Fibroblast of pulmonary artery (primary cell): Measurements from ENCODE around the gene TMTC1.

ENCODE experiments used
- DNase-seq: peaks from one replicate; pipeline ENCODE4 v3.0.0-alpha.2; 2010; ENCODE audit warnings: low read depth
- H3K4me3 ChIP-seq: replicated peaks from 2 replicates; pipeline ENCODE4 v1.5.1; 2011; ENCODE audit warnings: low read depth, mild to moderate bottlenecking, control low read depth, low read length, moderate library complexity
- CTCF ChIP-seq: IDR thresholded peaks from 2 replicates; pipeline ENCODE4 v1.5.1; 2011; ENCODE audit warnings: mild to moderate bottlenecking, control low read depth, low read length, inconsistent platforms; ENCODE audit errors: missing control alignments

Gene TMTC1

GRCh38 chr12:29741342-29742241 is 42.1 kb downstream of the TMTC1 start:
- DNase-seq = peak; percentile 98
- H3K4me3 ChIP-seq = peak overlapping the region; percentile 8
- no peak for TF ChIP-seq CTCF

DNA sequence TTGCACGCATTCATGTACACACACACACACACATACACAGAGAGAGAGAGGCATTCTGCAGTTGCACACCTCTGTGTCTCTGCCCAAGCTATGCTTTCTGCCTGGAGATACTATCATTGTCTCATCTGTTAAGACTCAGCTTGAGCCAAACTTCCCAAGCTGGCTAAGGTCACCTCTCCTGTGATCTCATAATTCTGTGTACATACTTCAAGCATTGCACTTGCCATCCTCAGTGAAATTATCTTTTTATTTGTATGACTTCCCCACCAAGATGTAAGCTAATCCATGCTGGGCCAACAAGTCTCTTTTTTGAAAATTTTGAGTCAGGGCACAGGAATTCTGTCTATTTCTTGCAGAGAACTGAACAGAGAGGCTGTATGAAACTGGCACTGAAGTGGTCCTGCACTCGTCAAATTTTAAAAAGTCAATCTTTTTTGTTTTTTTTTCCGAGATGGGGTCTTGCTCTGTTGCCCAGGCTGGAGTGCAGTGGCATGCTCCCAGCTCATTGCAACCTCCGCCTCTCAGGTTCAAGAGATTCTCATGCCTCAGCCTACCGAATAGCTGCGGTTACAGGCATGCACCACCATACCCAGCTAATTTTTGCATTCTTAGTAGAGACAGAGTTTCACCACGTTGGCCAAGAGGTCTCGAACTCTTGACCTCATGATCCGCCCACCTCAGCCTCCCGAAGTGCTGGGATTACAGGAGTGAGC is 44.3 kb downstream of the TMTC1 start:
- no peak for TF ChIP-seq CTCF
- H3K4me3 ChIP-seq = no peak overlapping the region
- peak; percentile 34 for DNase-seq

- TF ChIP-seq CTCF = no peak
- peak; percentile 40 for DNase-seq
- no peak overlapping the region for H3K4me3 ChIP-seq
Observed at GRCh38 chr12:29738365-29738764, 45.4 kb downstream of the TMTC1 start.

DNA sequence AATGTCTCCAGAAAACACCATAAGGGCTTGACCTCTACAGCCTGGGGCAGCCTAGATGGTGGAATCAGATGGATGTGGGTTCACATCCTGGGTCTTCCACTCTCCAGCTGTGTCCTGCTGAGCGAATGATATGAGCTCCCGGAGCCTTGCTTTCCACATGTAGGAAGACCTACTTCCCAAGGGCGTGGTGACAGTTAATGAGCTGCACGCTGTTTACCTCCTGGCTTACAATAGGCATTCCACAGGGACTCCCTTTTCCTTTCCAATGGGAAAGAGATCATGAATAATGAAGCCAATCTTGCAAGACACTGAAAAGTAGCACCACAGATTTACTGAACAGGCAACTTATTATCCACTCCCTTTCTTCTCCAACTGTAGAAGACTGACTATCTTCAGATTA is 46.1 kb downstream of the TMTC1 start:
- H3K4me3 ChIP-seq = no peak overlapping the region
- TF ChIP-seq CTCF = no peak
- no peak for DNase-seq

- H3K4me3 ChIP-seq = no peak overlapping the region
- no peak for TF ChIP-seq CTCF
- DNase-seq = no peak
Observed at GRCh38 chr12:29735604-29736003, 48.1 kb downstream of the TMTC1 start.

- H3K4me3 ChIP-seq = no peak overlapping the region
- DNase-seq = no peak
- TF ChIP-seq CTCF = no peak
Observed at GRCh38 chr12:29734734-29735133, 49.0 kb downstream of the TMTC1 start.

DNA sequence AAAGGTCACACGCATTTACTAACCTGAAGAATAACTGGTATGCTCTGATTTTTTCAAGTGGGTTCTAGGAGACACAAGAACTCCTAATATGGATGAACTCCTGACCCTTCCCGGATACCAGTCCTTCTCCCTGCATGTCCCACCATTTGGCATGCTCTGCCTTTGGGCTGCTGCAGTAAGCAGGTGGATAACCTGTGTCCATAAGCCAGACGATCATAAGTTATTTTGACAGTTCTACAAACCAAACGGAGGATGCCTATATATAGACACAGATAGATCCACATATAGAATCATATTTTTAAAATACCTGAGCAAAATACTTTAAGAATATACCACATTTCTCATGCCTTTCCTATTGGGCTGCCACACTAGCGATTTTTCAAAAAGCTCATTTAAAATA is 49.4 kb downstream of the TMTC1 start:
- DNase-seq = no peak
- H3K4me3 ChIP-seq = no peak overlapping the region
- no peak for TF ChIP-seq CTCF
